Muscle layer of duodenum (tissue), 2 donors: ENCODE data around the gene MTX2.

Experiments
- H3K27ac ChIP-seq: one replicate; pipeline ENCODE4 v1.7.0; 2013; ENCODE audit warnings: mild to moderate bottlenecking, low read length
- H3K27me3 ChIP-seq: one replicate; pipeline ENCODE4 v1.7.0; 2013; ENCODE audit warnings: low read depth, mild to moderate bottlenecking, control low read depth, low read length
- H3K36me3 ChIP-seq, 2 donors: one replicate each; pipeline ENCODE4 v1.7.0; 2013; ENCODE audit warnings: low read length in 2 of 2, control low read depth in 1 of 2, mild to moderate bottlenecking in 1 of 2; ENCODE audit not compliant: insufficient read depth in 2 of 2, control insufficient read depth in 1 of 2
- H3K4me1 ChIP-seq, 2 donors: one replicate each; pipeline ENCODE4 v1.7.0; 2013; ENCODE audit warnings: low read length in 2 of 2, mild to moderate bottlenecking in 2 of 2, control low read depth in 1 of 2, moderate library complexity in 1 of 2; ENCODE audit not compliant: insufficient read depth in 2 of 2, control insufficient read depth in 1 of 2
- H3K4me3 ChIP-seq, 2 donors: one replicate each; pipeline ENCODE4 v1.7.0; 2013; ENCODE audit warnings: low read length in 2 of 2, low read depth in 1 of 2, mild to moderate bottlenecking in 1 of 2
- H3K9me3 ChIP-seq, 2 donors: one replicate each; pipeline ENCODE4 v1.7.0; 2013; ENCODE audit warnings: low read length in 2 of 2, control low read depth in 1 of 2, mild to moderate bottlenecking in 1 of 2; ENCODE audit not compliant: control insufficient read depth in 1 of 2
- donor health status: healthy.

The MTX2 gene

DNA sequence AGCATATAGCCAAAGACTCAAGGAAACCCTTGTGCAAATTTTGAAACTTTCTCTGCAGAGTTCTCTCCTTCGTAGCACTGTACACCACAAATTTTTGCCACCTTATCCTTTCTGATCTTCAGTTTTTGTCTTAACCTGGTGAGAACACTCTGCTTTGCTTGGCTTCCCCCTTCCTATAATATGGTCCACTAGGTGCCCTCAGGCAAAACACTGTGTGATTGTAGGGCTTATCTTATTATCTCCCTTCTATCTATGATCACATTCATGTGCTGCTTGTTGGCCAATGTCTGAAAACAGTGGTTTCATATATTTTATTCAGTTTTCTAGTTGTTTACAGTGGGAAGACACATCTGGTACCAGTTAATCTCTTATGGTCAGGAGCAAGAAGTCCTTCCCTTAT, 111.1 kb downstream of the MTX2 start:
- Histone ChIP-seq H3K36me3 (no peaks in the 10 kb centered on the region), H3K9me3 (peaks cover 5 to 6% of the 10 kb centered on the region in 2 donors), H3K4me1 (no peaks in the 10 kb centered on the region), H3K27me3 (no peaks in the 10 kb centered on the region), H3K4me3 (no peak overlapping the region), H3K27ac (no peak overlapping the region)

DNA sequence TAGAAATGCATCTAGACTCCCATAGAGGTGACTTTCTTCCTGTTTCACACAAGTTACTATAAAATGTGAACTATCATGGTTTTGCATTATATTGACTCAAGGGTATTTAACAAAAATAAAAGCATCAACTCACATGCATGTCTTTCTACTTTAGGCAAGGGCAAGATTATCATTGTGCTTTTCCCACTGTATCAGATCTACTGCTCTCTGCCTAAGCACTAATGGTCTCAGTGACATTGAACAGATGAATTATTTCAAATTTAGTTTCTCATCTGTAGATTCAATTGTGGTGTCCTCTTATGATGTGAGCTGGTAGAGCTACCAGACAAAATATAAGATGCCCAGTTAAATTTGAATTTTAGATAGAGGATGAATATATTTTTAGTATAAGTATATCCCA, 113.9 kb downstream of the MTX2 start:
- Histone ChIP-seq H3K27ac (no peak overlapping the region), H3K36me3 (no peaks in the 10 kb centered on the region), H3K4me3 (no peak overlapping the region), H3K4me1 (no peaks in the 10 kb centered on the region), H3K9me3 (peaks cover 5 to 6% of the 10 kb centered on the region in 2 donors), H3K27me3 (no peaks in the 10 kb centered on the region)

DNA sequence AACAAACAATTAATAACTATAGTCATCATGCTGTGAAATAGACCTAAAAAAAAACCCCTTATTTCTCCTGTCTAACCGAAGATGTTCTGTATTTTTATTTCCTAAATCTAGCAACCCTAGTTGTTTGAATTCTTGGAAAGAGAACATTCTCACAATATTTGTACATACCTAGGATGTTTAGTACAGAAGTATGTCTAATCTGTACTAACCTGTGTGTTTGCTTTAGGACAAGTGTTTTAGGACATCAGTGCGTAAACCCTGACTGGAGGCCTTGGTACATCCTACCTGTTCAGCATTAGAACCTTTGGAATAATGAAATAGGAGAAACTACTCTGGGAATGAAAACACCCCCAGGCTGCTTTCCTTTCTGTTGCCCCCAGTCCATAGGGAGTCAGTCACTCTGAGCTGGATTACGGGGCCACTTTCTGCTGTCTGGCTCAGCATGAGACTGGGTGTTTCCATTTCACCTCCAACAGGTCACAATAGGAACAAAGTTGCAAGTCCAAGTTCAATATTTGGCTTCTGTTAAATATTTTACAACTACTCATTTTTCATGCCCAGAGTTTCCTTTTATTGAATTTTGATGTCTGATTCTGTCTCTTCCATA, 114.7 kb downstream of the MTX2 start:
- Histone ChIP-seq H3K4me3 (no peak overlapping the region), H3K27me3 (no peaks in the 10 kb centered on the region), H3K9me3 (peaks cover 4 to 6% of the 10 kb centered on the region in 2 donors), H3K4me1 (no peaks in the 10 kb centered on the region), H3K36me3 (no peaks in the 10 kb centered on the region), H3K27ac (no peak overlapping the region)

DNA sequence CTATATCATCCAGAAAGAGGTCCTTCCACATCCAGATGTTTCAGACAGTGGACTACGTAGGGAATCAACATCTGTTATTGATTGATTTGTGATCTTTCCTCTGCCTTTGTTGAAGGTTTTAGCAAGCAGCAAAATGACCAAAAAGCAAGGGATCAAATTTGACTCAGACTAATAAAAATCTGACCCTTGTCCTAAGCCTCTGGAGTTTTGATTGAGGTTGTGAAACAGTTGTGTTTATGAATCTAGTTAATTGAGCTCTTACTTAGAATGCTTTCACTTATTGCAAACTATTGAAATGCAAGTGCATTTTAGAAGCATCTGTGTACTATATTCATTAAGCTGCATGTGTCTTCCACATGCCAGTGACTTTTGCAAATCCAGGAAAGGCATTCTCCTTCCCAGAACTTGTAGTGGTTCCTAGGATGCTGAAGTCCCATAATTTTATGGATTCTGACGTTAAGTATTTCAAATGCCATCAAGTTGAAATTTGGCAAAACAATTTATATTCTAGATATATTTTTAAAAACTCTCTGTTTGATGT, 116.0 kb downstream of the MTX2 start:
- Histone ChIP-seq H3K4me1 (no peaks in the 10 kb centered on the region), H3K4me3 (no peak overlapping the region), H3K27ac (no peak overlapping the region), H3K9me3 (peaks cover 0 to 1% of the 10 kb centered on the region in 2 donors), H3K36me3 (no peaks in the 10 kb centered on the region), H3K27me3 (no peaks in the 10 kb centered on the region)

DNA sequence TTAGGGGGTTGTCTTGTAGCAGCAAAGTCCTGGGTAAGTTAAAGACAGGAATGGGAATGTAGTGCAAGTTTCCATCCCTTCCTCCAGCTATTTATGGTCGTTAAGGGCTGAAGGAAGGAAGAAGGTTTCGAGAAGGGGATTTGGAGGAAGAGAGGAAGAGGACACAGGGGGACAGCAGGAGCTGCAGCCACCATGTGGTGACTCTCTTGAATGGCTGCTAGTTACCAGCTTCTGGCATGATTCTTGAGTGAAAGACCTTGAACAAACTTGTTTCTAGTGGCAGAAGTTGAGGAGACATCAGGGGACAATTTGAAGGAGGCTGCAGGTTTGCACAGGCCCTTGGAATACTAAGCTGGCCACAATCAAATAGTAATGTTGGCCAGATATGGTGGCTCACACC, 116.6 kb downstream of the MTX2 start:
- Histone ChIP-seq H3K36me3 (no peaks in the 10 kb centered on the region), H3K4me3 (no peak overlapping the region), H3K27me3 (no peaks in the 10 kb centered on the region), H3K27ac (no peak overlapping the region), H3K9me3 (no peaks in the 10 kb centered on the region), H3K4me1 (no peaks in the 10 kb centered on the region)
